SK-N-SH (cell line): Measurements from ENCODE around the gene CNGA2. TPM values are rescaled to one million over a fixed set of nuclear protein-coding genes. Genes with fewer than 3 reads are reported as not detected.

ENCODE experiments used
- CTCF ChIA-PET: fragments of 300-600, 350-600 bp; formaldehyde crosslinking; extraction: SDS; loops from one replicate; lab custom pipeline; 2021; lab: Yijun Ruan, JAX
- POLR2A ChIA-PET: fragments of 350-600 bp; sonication (Branson Sonifier 250); formaldehyde crosslinking; extraction: SDS; loops from one replicate; lab custom pipeline; 2020; ENCODE audit warnings: antibody characterized with exemption, inconsistent platforms; lab: Yijun Ruan, JAX
- DNase-seq: peaks from one replicate; pipeline ENCODE4 v3.0.0; 2012
- H2AFZ ChIP-seq: fragments of 200-600 bp; sonication (generic); 2 replicates; pipeline ENCODE4 v1.8.1; 2016; ENCODE audit warnings: antibody characterized with exemption, mild to moderate bottlenecking, low read depth
- H3F3A ChIP-seq: fragments of 200-600 bp; sonication (generic); replicated peaks from 2 replicates; pipeline ENCODE3; 2016; ENCODE audit warnings: antibody characterized with exemption, mild to moderate bottlenecking; ENCODE audit not compliant: insufficient read depth
- H3K27ac ChIP-seq, 2 experiments: fragments of 200-500 bp in 1 of 2; fragments of 200-600 bp in 1 of 2; sonication (Bioruptor generic) in 1 of 2; sonication (generic), shearing (Covaris generic) in 1 of 2; 2 replicates each; pipeline versions ENCODE4 v1.5.1 to v1.6.1; 2014 to 2016; ENCODE audit warnings: low read depth in 2 of 2, inconsistent platforms in 1 of 2, low read length in 1 of 2, mild to moderate bottlenecking in 1 of 2, mixed read lengths in 1 of 2
- H3K27me3 ChIP-seq: fragments of 200-600 bp; sonication (generic), shearing (Covaris generic); 2 replicates; pipeline ENCODE4 v1.6.1; 2016; ENCODE audit warnings: mixed run types; ENCODE audit not compliant: insufficient read depth
- H3K36me3 ChIP-seq, 2 experiments: fragments of 200-500 bp in 1 of 2; fragments of 200-600 bp in 1 of 2; sonication (Bioruptor generic) in 1 of 2; sonication (generic) in 1 of 2; replicated peaks in 1 of 2; 2 replicates each; pipeline versions ENCODE3 to v1.5.1; 2014 to 2016; ENCODE audit warnings: low read length in 1 of 2, mild to moderate bottlenecking in 1 of 2; ENCODE audit not compliant: insufficient read depth in 2 of 2, control insufficient read depth in 1 of 2
- H3K4me1 ChIP-seq, 2 experiments: fragments of 200-500 bp in 1 of 2; fragments of 200-600 bp in 1 of 2; sonication (Bioruptor generic) in 1 of 2; sonication (generic), shearing (Covaris generic) in 1 of 2; 2 replicates each; pipeline versions ENCODE4 v1.5.1 to v1.6.1; 2014 to 2016; ENCODE audit warnings: low read depth in 1 of 2, low read length in 1 of 2, mixed run types in 1 of 2; ENCODE audit not compliant: insufficient read depth in 2 of 2, control insufficient read depth in 1 of 2
- H3K4me2 ChIP-seq: fragments of 200-600 bp; sonication (generic), shearing (Covaris generic); 2 replicates; pipeline ENCODE4 v1.6.1; 2017; ENCODE audit warnings: mixed run types
- H3K4me3 ChIP-seq, 2 experiments: fragments of 200-500 bp in 1 of 2; fragments of 200-600 bp in 1 of 2; sonication (Bioruptor generic) in 1 of 2; sonication (generic), shearing (Covaris generic) in 1 of 2; 2 replicates each; pipeline versions ENCODE4 v1.5.1 to v1.8.1; 2014 to 2016; ENCODE audit warnings: low read depth in 2 of 2, inconsistent platforms in 1 of 2, low read length in 1 of 2, mild to moderate bottlenecking in 1 of 2, mixed read lengths in 1 of 2, moderate library complexity in 1 of 2
- H3K79me2 ChIP-seq: fragments of 200-600 bp; sonication (generic); 2 replicates; pipeline ENCODE4 v1.8.1; 2017; ENCODE audit warnings: mild to moderate bottlenecking; ENCODE audit not compliant: insufficient read depth
- H3K9ac ChIP-seq: fragments of 200-600 bp; sonication (generic); 2 replicates; pipeline ENCODE4 v1.6.1; 2017; ENCODE audit warnings: mixed run types
- H3K9me2 ChIP-seq: fragments of 200-600 bp; sonication (generic); 2 replicates; pipeline ENCODE4 v1.6.1; 2017; ENCODE audit warnings: mixed run types
- H3K9me3 ChIP-seq: fragments of 200-600 bp; sonication (generic); 2 replicates; pipeline ENCODE4 v1.6.1; 2017; ENCODE audit warnings: mixed run types, mild to moderate bottlenecking, moderate library complexity
- H4K20me1 ChIP-seq: fragments of 200-600 bp; sonication (generic); 2 replicates; pipeline ENCODE4 v1.6.1; 2017; ENCODE audit warnings: mild to moderate bottlenecking, mixed run types; ENCODE audit not compliant: insufficient read depth
- ELF1 ChIP-seq: IDR thresholded peaks from 2 replicates; pipeline ENCODE4 v1.4.0; 2012
- EZH2phosphoT487 ChIP-seq: fragments of 200-600 bp; sonication (generic); IDR thresholded peaks from 2 replicates; pipeline ENCODE4 v1.6.1; 2017; ENCODE audit warnings: low read depth, mixed run types, mild to moderate bottlenecking, antibody characterized with exemption, moderate library complexity, borderline replicate concordance
- FOXJ3 ChIP-seq: sonication (generic); formaldehyde crosslinking; IDR thresholded peaks from 2 replicates; pipeline ENCODE4 v1.5.1; 2020; ENCODE audit warnings: mild to moderate bottlenecking, missing genetic modification reagents
- GATA2 ChIP-seq: sonication (generic); formaldehyde crosslinking; IDR thresholded peaks from 2 replicates; pipeline ENCODE4 v1.5.0; 2020; ENCODE audit warnings: mild to moderate bottlenecking, missing genetic modification reagents
- JUND ChIP-seq: IDR thresholded peaks from 2 replicates; pipeline ENCODE4 v1.4.0; 2012
- MAX ChIP-seq: IDR thresholded peaks from 2 replicates; pipeline ENCODE4 v1.4.0; 2012; ENCODE audit warnings: low read depth
- PBX3 ChIP-seq: IDR thresholded peaks from 2 replicates; pipeline ENCODE4; 2012
- RXRA ChIP-seq: IDR thresholded peaks from 2 replicates; pipeline ENCODE4 v1.4.0; 2012; ENCODE audit warnings: low read depth, mild to moderate bottlenecking, borderline replicate concordance
- SMC3 ChIP-seq: IDR thresholded peaks from 2 replicates; pipeline ENCODE4 v1.6.1; 2012; ENCODE audit warnings: low read depth, low read length, improper control_type of control experiment
- TAF1 ChIP-seq: IDR thresholded peaks from 2 replicates; pipeline ENCODE4 v1.6.1; 2012; ENCODE audit warnings: low read depth, mild to moderate bottlenecking, low read length, moderate library complexity, borderline replicate concordance
- TEAD4 ChIP-seq: IDR thresholded peaks from 2 replicates; pipeline ENCODE4 v1.4.0; 2012; ENCODE audit warnings: mild to moderate bottlenecking, borderline replicate concordance; ENCODE audit not compliant: insufficient read depth
- WGBS: methylation state at CpG from one replicate; pipeline ENCODE4 v1.1.6; 2017; ENCODE audit warnings: low lambda C conversion rate; 5-methylcytosine and 5-hydroxymethylcytosine counted together
- polyA plus RNA-seq, 3 experiments: library from polyadenylated mRNA; depleted of rRNA; stranded (reverse); fragments of >200 nt; gene quantifications; 2 replicates each; pipeline ENCODE4 v1.2.3, GENCODE V29; 2012
- TF ChIP-seq, protein P1 (sequence below): IDR thresholded peaks from 2 replicates; pipeline ENCODE4 v1.4.0; 2012; ENCODE audit warnings: low read depth, borderline replicate concordance
- TF ChIP-seq, protein P2 (sequence below): IDR thresholded peaks from 2 replicates; pipeline ENCODE4 v1.6.1; 2012; ENCODE audit warnings: mild to moderate bottlenecking, low read depth, low read length, moderate library complexity
- TF ChIP-seq, protein P3 (sequence below): fragments of 150-350 bp; IDR thresholded peaks from 2 replicates; pipeline ENCODE4 v1.6.1; 2016; ENCODE audit warnings: mild to moderate bottlenecking, low read depth, low read length
- TF ChIP-seq, protein P4 (sequence below): fragments of 200-600 bp; sonication (generic); IDR thresholded peaks from 2 replicates; pipeline ENCODE4 v1.6.1; 2017; ENCODE audit warnings: antibody characterized with exemption, mild to moderate bottlenecking, moderate library complexity

The CNGA2 gene
- polyA plus RNA-seq, 1 of the 3 experiments (the other 2 are of a cell fraction), result not detected

DNA sequence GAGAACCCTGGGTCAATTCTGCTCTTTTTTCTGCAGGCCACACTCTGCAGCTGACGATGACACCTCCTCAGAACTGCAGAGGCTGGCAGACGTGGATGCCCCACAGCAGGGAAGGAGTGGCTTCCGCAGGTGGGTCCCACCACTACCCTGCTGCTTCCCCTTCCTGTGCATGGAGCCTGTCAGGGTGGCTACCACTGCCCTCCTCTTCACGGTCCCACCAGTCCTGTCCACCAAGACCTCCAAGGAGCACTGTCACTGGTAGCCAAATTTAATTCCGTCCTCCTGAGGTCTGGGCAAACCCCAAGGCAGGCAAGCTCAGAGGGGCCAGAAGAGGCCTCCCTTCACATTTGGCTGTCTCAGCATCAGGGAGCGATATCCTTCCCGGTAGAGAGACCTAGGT is 4.2 kb downstream of the CNGA2 start:
- POLR2A ChIA-PET, result no interaction called here
- TF ChIP-seq, protein P1, sequence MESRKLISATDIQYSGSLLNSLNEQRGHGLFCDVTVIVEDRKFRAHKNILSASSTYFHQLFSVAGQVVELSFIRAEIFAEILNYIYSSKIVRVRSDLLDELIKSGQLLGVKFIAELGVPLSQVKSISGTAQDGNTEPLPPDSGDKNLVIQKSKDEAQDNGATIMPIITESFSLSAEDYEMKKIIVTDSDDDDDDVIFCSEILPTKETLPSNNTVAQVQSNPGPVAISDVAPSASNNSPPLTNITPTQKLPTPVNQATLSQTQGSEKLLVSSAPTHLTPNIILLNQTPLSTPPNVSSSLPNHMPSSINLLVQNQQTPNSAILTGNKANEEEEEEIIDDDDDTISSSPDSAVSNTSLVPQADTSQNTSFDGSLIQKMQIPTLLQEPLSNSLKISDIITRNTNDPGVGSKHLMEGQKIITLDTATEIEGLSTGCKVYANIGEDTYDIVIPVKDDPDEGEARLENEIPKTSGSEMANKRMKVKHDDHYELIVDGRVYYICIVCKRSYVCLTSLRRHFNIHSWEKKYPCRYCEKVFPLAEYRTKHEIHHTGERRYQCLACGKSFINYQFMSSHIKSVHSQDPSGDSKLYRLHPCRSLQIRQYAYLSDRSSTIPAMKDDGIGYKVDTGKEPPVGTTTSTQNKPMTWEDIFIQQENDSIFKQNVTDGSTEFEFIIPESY, result no peak
- TF ChIP-seq SMC3, result no peak
- TF ChIP-seq MAX, result no peak
- TF ChIP-seq JUND, result no peak
- no peak for TF ChIP-seq ELF1
- TF ChIP-seq FOXJ3, result no peak
- Histone ChIP-seq H3K4me3 (no peak overlapping the region), H2AFZ (no peak overlapping the region), H3K79me2 (no peaks in the 10 kb centered on the region), H3K4me2 (no peak overlapping the region), H3K9me3 (no peaks in the 10 kb centered on the region), H3K27ac (no peak overlapping the region), H4K20me1 (no peaks in the 10 kb centered on the region), H3F3A (no peaks in the 10 kb centered on the region), H3K36me3 (no peaks in the 10 kb centered on the region), H3K9ac (no peak overlapping the region), H3K4me1 (no peaks in the 10 kb centered on the region), H3K9me2 (no peaks in the 10 kb centered on the region), H3K27me3 (peaks cover 30% of the 10 kb centered on the region)
- WGBS, result 0% methylated on average over 6 of the region's 7 CpGs
- CTCF ChIA-PET, result interaction anchor here (0.7 to 1.3 kb wide), 2 partner anchors 12 to 15 kb away, joined by 4 read pairs; no protein-coding TSS in a partner anchor
- DNase-seq, result no peak

- CTCF ChIA-PET, result interaction anchor here (1.0 kb wide), 1 partner anchor 12 kb away, joined by 3 read pairs; no protein-coding TSS in a partner anchor
- TF ChIP-seq, protein P1, result no peak
- TF ChIP-seq, protein P2, sequence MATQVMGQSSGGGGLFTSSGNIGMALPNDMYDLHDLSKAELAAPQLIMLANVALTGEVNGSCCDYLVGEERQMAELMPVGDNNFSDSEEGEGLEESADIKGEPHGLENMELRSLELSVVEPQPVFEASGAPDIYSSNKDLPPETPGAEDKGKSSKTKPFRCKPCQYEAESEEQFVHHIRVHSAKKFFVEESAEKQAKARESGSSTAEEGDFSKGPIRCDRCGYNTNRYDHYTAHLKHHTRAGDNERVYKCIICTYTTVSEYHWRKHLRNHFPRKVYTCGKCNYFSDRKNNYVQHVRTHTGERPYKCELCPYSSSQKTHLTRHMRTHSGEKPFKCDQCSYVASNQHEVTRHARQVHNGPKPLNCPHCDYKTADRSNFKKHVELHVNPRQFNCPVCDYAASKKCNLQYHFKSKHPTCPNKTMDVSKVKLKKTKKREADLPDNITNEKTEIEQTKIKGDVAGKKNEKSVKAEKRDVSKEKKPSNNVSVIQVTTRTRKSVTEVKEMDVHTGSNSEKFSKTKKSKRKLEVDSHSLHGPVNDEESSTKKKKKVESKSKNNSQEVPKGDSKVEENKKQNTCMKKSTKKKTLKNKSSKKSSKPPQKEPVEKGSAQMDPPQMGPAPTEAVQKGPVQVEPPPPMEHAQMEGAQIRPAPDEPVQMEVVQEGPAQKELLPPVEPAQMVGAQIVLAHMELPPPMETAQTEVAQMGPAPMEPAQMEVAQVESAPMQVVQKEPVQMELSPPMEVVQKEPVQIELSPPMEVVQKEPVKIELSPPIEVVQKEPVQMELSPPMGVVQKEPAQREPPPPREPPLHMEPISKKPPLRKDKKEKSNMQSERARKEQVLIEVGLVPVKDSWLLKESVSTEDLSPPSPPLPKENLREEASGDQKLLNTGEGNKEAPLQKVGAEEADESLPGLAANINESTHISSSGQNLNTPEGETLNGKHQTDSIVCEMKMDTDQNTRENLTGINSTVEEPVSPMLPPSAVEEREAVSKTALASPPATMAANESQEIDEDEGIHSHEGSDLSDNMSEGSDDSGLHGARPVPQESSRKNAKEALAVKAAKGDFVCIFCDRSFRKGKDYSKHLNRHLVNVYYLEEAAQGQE, result no peak
- no peak for TF ChIP-seq EZH2phosphoT487
- TF ChIP-seq TAF1, result no peak
- no peak for TF ChIP-seq GATA2
- no peak for TF ChIP-seq PBX3
- no peak for TF ChIP-seq RXRA
- TF ChIP-seq JUND, result no peak
- TF ChIP-seq, protein P3, sequence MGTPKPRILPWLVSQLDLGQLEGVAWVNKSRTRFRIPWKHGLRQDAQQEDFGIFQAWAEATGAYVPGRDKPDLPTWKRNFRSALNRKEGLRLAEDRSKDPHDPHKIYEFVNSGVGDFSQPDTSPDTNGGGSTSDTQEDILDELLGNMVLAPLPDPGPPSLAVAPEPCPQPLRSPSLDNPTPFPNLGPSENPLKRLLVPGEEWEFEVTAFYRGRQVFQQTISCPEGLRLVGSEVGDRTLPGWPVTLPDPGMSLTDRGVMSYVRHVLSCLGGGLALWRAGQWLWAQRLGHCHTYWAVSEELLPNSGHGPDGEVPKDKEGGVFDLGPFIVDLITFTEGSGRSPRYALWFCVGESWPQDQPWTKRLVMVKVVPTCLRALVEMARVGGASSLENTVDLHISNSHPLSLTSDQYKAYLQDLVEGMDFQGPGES, result no peak
- TF ChIP-seq, protein P4, sequence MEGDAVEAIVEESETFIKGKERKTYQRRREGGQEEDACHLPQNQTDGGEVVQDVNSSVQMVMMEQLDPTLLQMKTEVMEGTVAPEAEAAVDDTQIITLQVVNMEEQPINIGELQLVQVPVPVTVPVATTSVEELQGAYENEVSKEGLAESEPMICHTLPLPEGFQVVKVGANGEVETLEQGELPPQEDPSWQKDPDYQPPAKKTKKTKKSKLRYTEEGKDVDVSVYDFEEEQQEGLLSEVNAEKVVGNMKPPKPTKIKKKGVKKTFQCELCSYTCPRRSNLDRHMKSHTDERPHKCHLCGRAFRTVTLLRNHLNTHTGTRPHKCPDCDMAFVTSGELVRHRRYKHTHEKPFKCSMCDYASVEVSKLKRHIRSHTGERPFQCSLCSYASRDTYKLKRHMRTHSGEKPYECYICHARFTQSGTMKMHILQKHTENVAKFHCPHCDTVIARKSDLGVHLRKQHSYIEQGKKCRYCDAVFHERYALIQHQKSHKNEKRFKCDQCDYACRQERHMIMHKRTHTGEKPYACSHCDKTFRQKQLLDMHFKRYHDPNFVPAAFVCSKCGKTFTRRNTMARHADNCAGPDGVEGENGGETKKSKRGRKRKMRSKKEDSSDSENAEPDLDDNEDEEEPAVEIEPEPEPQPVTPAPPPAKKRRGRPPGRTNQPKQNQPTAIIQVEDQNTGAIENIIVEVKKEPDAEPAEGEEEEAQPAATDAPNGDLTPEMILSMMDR, result no peak
- no peak for TF ChIP-seq TEAD4
Observed at GRCh38 chrX:151741606-151742005, 7.1 kb downstream of the CNGA2 start.

More at GRCh38 chrX:151741606-151742005, 7.1 kb downstream of the CNGA2 start:
- H3K9me2 ChIP-seq, result no peaks in the 10 kb centered on the region
- no peak overlapping the region for H3K4me3 ChIP-seq
- H3F3A ChIP-seq, result no peaks in the 10 kb centered on the region
- H3K9ac ChIP-seq, result no peak overlapping the region
- H3K36me3 ChIP-seq, result no peaks in the 10 kb centered on the region
- no peaks in the 10 kb centered on the region for H3K79me2 ChIP-seq
- no peaks in the 10 kb centered on the region for H4K20me1 ChIP-seq
- no peak overlapping the region for H3K27ac ChIP-seq
- 4% methylated on average over 4 of the region's 4 CpGs for WGBS
- H3K4me2 ChIP-seq, result no peak overlapping the region
- no peaks in the 10 kb centered on the region for H3K9me3 ChIP-seq
- no peak overlapping the region for H2AFZ ChIP-seq
- peaks cover 23% of the 10 kb centered on the region for H3K27me3 ChIP-seq
- H3K4me1 ChIP-seq, result no peaks in the 10 kb centered on the region
- POLR2A ChIA-PET, result no interaction called here
- no peak for DNase-seq
